Tibial nerve (tissue), 4 donors: ENCODE measurements around the gene STX11. TPM values are rescaled to one million over a fixed set of nuclear protein-coding genes. Genes with fewer than 3 reads are reported as not detected.
A peak's percentile ranks its signal among the peaks of the same experiment; 100 is the strongest.

Source experiments
- DNase-seq, 2 donors: peaks; one replicate each; pipeline ENCODE4 v3.0.0-alpha.2; 2019; ENCODE audit warnings: low spot score in 2 of 2
- H3K27ac ChIP-seq, 4 donors: fragments of 200-600 bp; sonication (generic) in 3 of 4; one replicate each; pipeline ENCODE4 v1.5.1; 2017 to 2019; ENCODE audit warnings: mild to moderate bottlenecking in 1 of 4
- H3K27me3 ChIP-seq, 2 donors: fragments of 200-600 bp; sonication (generic) in 1 of 2; one replicate each; pipeline versions ENCODE4 v1.5.1 to v1.6.0; 2017 to 2019
- H3K36me3 ChIP-seq, 3 donors: fragments of 200-600 bp; sonication (generic); one replicate each; pipeline ENCODE4 v1.5.1; 2018 to 2019
- H3K4me1 ChIP-seq, 4 donors: fragments of 200-600 bp; sonication (generic) in 3 of 4; one replicate each; pipeline ENCODE4 v1.5.1; 2017 to 2019
- H3K4me3 ChIP-seq, 4 donors: fragments of 200-600 bp; sonication (generic) in 3 of 4; one replicate each; pipeline ENCODE4 v1.5.1; 2017 to 2019; ENCODE audit warnings: mild to moderate bottlenecking in 1 of 4, moderate library complexity in 1 of 4
- H3K9me3 ChIP-seq, 4 donors: fragments of 200-600 bp; sonication (generic) in 3 of 4; one replicate each; pipeline ENCODE4 v1.5.1; 2017 to 2019
- CTCF ChIP-seq, 5 experiments: fragments of 200-600 bp in 3 of 5; fragments of 450-650 bp in 2 of 5; sonication (generic) in 3 of 5; IDR thresholded peaks; one replicate each; pipeline ENCODE4 v1.5.1; 2016 to 2019; ENCODE audit warnings: antibody characterized with exemption in 5 of 5, mild to moderate bottlenecking in 3 of 5, moderate library complexity in 2 of 5
- EP300 ChIP-seq, 2 donors: sonication (generic); formaldehyde crosslinking; IDR thresholded peaks; one replicate each; pipeline ENCODE4 v1.6.1; 2017; ENCODE audit warnings: antibody characterized with exemption in 2 of 2, mild to moderate bottlenecking in 1 of 2
- POLR2A ChIP-seq, 2 donors: fragments of 450-650 bp; IDR thresholded peaks; one replicate each; pipeline ENCODE4 v1.6.1; 2017; ENCODE audit warnings: antibody characterized with exemption in 2 of 2, mild to moderate bottlenecking in 2 of 2, moderate library complexity in 2 of 2
- WGBS, 2 donors: methylation state at CpG; one replicate each; pipeline ENCODE4 v1.1.5; 2018; 5-methylcytosine and 5-hydroxymethylcytosine counted together
- total RNA-seq, 4 donors: library from RNA; depleted of rRNA; stranded (reverse); fragments of >200 nt; gene quantifications; one replicate each; pipeline ENCODE4 v1.1.0, GENCODE V29; 2016

The STX11 gene
- total RNA-seq, 4 donors from 2014 or later, result 5.3 to 24.3 (median 12.5) TPM

- no peaks in the 10 kb centered on the region for H3K36me3 ChIP-seq
- TF ChIP-seq POLR2A (IDR thresholded peaks at IDR 0.05), result no peak
- TF ChIP-seq CTCF (IDR thresholded peaks at IDR 0.05), result no peak
- no peak for TF ChIP-seq EP300 (IDR thresholded peaks at IDR 0.05)
- H3K27me3 ChIP-seq, result no peaks in the 10 kb centered on the region
- H3K4me1 ChIP-seq, result peaks cover 0 to 79% (median 24%) of the 10 kb centered on the region in 4 donors
- no peak for DNase-seq
- H3K27ac ChIP-seq, result peak overlapping the region in 2 of 4 donors; percentile 4 to 98
- no peaks in the 10 kb centered on the region for H3K9me3 ChIP-seq
- WGBS, 2 donors, result 78 to 85% methylated on average over 5 of the region's 5 CpGs
- H3K4me3 ChIP-seq, result no peak overlapping the region
Measured at GRCh38 chr6:144220031-144220790, 69.9 kb downstream of the STX11 start.

GRCh38 chr6:144223686-144224085, 73.4 kb downstream of the STX11 start:
- Histone ChIP-seq H3K27ac (peak overlapping the region; percentile 37 to 90 (median 68)), H3K9me3 (no peaks in the 10 kb centered on the region), H3K4me1 (peaks cover 0 to 56% (median 15%) of the 10 kb centered on the region in 4 donors), H3K27me3 (no peaks in the 10 kb centered on the region), H3K4me3 (peak overlapping the region in 1 of 4 donors; percentile 6), H3K36me3 (no peaks in the 10 kb centered on the region)
- TF ChIP-seq POLR2A (IDR thresholded peaks at IDR 0.05) (no peak), EP300 (IDR thresholded peaks at IDR 0.05) (peak in 1 of 2 donors; percentile 26)
- WGBS, 2 donors, result 29 to 33% methylated on average over 2 of the region's 2 CpGs
- no peak for DNase-seq

- Histone ChIP-seq H3K9me3 (no peaks in the 10 kb centered on the region), H3K4me3 (no peak overlapping the region), H3K27ac (peak overlapping the region in 3 of 4 donors; percentile 16 to 64 (median 21)), H3K36me3 (no peaks in the 10 kb centered on the region), H3K27me3 (no peaks in the 10 kb centered on the region), H3K4me1 (peaks cover 0 to 43% (median 14%) of the 10 kb centered on the region in 4 donors)
- 42 to 43% methylated on average over 3 of the region's 3 CpGs for WGBS, 2 donors
- no peak for DNase-seq
- no peak for TF ChIP-seq POLR2A (IDR thresholded peaks at IDR 0.05)
Measured at GRCh38 chr6:144231721-144232120, 81.4 kb downstream of the STX11 start.

- H3K4me3 ChIP-seq, result no peak overlapping the region
- H3K27ac ChIP-seq, result peak overlapping the region in 3 of 4 donors; percentile 16 to 64 (median 21)
- H3K4me1 ChIP-seq, result peaks cover 0 to 43% (median 14%) of the 10 kb centered on the region in 4 donors
- H3K27me3 ChIP-seq, result no peaks in the 10 kb centered on the region
- TF ChIP-seq CTCF (IDR thresholded peaks at IDR 0.05) (no peak), POLR2A (IDR thresholded peaks at IDR 0.05) (no peak)
- no peaks in the 10 kb centered on the region for H3K9me3 ChIP-seq
- H3K36me3 ChIP-seq, result no peaks in the 10 kb centered on the region
- DNase-seq, result no peak
- WGBS, 2 donors, result 63 to 70% methylated on average over 4 of the region's 4 CpGs
Measured at GRCh38 chr6:144232176-144232831, 82.0 kb downstream of the STX11 start.

- no peaks in the 10 kb centered on the region for H3K36me3 ChIP-seq
- no peak for DNase-seq
- H3K4me3 ChIP-seq, result no peak overlapping the region
- no peaks in the 10 kb centered on the region for H3K9me3 ChIP-seq
- no peaks in the 10 kb centered on the region for H3K27me3 ChIP-seq
- WGBS, 2 donors, result 40 to 46% methylated on average over 2 of the region's 2 CpGs
- TF ChIP-seq POLR2A (IDR thresholded peaks at IDR 0.05) (no peak), CTCF (IDR thresholded peaks at IDR 0.05) (no peak), EP300 (IDR thresholded peaks at IDR 0.05) (no peak)
- H3K4me1 ChIP-seq, result peaks cover 0 to 43% (median 14%) of the 10 kb centered on the region in 4 donors
- peak overlapping the region in 2 of 4 donors; percentile 21 to 64 for H3K27ac ChIP-seq
Measured at GRCh38 chr6:144232832-144233230, 82.5 kb downstream of the STX11 start.

GRCh38 chr6:144234399-144234798, 84.1 kb downstream of the STX11 start:
- no peak for TF ChIP-seq CTCF (IDR thresholded peaks at IDR 0.05)
- TF ChIP-seq POLR2A (IDR thresholded peaks at IDR 0.05), result no peak
- TF ChIP-seq EP300 (IDR thresholded peaks at IDR 0.05), result no peak
- H3K9me3 ChIP-seq, result no peaks in the 10 kb centered on the region
- H3K4me1 ChIP-seq, result peaks cover 0 to 37% (median 13%) of the 10 kb centered on the region in 4 donors
- DNase-seq, result no peak
- WGBS, 2 donors, result 90 to 93% methylated on average over 3 of the region's 3 CpGs
- H3K4me3 ChIP-seq, result no peak overlapping the region
- H3K27me3 ChIP-seq, result no peaks in the 10 kb centered on the region
- H3K27ac ChIP-seq, result no peak overlapping the region
- no peaks in the 10 kb centered on the region for H3K36me3 ChIP-seq
